Upper lobe of left lung (tissue), 4 donors: Measurements from ENCODE around the gene CNTNAP2.

Experiments used
- EP300 ChIP-seq, 4 donors: sonication (generic); formaldehyde crosslinking; IDR thresholded peaks; one replicate each; pipeline ENCODE4 v1.5.1; 2017; ENCODE audit warnings: antibody characterized with exemption in 4 of 4, control low read depth in 2 of 4
- POLR2A ChIP-seq, 4 donors: fragments of 450-650 bp; IDR thresholded peaks; one replicate each; pipeline ENCODE4 v1.5.1; 2016 to 2017; ENCODE audit warnings: antibody characterized with exemption in 4 of 4, mild to moderate bottlenecking in 2 of 4
- POLR2AphosphoS5 ChIP-seq, 2 donors: sonication (generic); formaldehyde crosslinking; IDR thresholded peaks; one replicate each; pipeline ENCODE4 v1.5.1; 2017; ENCODE audit warnings: antibody characterized with exemption in 2 of 2
- TF ChIP-seq, protein P1 (sequence below), 6 experiments: fragments of 450-650 bp in 4 of 6; fragments of 200-600 bp in 2 of 6; sonication (generic) in 2 of 6; IDR thresholded peaks; one replicate each; pipeline ENCODE4 v1.5.1; 2016 to 2019; ENCODE audit warnings: antibody characterized with exemption in 6 of 6

- TF ChIP-seq POLR2A (IDR thresholded peaks at IDR 0.05), result no peak
- TF ChIP-seq, protein P1, sequence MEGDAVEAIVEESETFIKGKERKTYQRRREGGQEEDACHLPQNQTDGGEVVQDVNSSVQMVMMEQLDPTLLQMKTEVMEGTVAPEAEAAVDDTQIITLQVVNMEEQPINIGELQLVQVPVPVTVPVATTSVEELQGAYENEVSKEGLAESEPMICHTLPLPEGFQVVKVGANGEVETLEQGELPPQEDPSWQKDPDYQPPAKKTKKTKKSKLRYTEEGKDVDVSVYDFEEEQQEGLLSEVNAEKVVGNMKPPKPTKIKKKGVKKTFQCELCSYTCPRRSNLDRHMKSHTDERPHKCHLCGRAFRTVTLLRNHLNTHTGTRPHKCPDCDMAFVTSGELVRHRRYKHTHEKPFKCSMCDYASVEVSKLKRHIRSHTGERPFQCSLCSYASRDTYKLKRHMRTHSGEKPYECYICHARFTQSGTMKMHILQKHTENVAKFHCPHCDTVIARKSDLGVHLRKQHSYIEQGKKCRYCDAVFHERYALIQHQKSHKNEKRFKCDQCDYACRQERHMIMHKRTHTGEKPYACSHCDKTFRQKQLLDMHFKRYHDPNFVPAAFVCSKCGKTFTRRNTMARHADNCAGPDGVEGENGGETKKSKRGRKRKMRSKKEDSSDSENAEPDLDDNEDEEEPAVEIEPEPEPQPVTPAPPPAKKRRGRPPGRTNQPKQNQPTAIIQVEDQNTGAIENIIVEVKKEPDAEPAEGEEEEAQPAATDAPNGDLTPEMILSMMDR (IDR thresholded peaks at IDR 0.05), result no peak
- TF ChIP-seq POLR2AphosphoS5 (IDR thresholded peaks at IDR 0.05), result no peak
- TF ChIP-seq EP300 (IDR thresholded peaks at IDR 0.05), result no peak
These were observed 1313.4 kb downstream of the CNTNAP2 start for GRCh38 chr7:147429961-147430360.
